RWPE2 (cell line): ENCODE data around the gene REN.
A peak's percentile ranks its signal among the peaks of the same experiment; 100 is the strongest.

Experiments
- ATAC-seq: fragments of 200-7000 bp; cut with Tn5 transposase; 3 replicates; pipeline ENCODE4 v1.9.1; 2021; ENCODE audit warnings: low read depth
- DNase-seq: peaks from one replicate; pipeline ENCODE4 v3.0.0-alpha.2; 2020; ENCODE audit warnings: low spot score
- H3K27ac ChIP-seq: fragments of 450-650 bp; 2 replicates; pipeline ENCODE4 v1.5.1; 2017; ENCODE audit warnings: mild to moderate bottlenecking; ENCODE audit not compliant: poor library complexity, severe bottlenecking
- H3K27me3 ChIP-seq: fragments of 250-450 bp; sonication (Bioruptor Pico); 2 replicates; pipeline ENCODE4 v1.5.1; 2021; ENCODE audit warnings: mild to moderate bottlenecking, moderate library complexity; ENCODE audit not compliant: insufficient read depth, poor library complexity, severe bottlenecking
- H3K36me3 ChIP-seq: fragments of 250-450 bp; sonication (Bioruptor Pico); 2 replicates; pipeline ENCODE4 v1.5.1; 2020; ENCODE audit warnings: low read depth, mild to moderate bottlenecking, moderate library complexity
- H3K4me1 ChIP-seq: fragments of 250-450 bp; sonication (Bioruptor Pico); 2 replicates; pipeline ENCODE4 v1.5.1; 2021; ENCODE audit warnings: mild to moderate bottlenecking, moderate library complexity; ENCODE audit not compliant: insufficient read depth, poor library complexity, severe bottlenecking
- H3K4me3 ChIP-seq: fragments of 250-450 bp; sonication (Bioruptor Pico); 2 replicates; pipeline ENCODE4 v1.5.1; 2021; ENCODE audit warnings: mild to moderate bottlenecking, moderate library complexity; ENCODE audit not compliant: severe bottlenecking
- H3K9me3 ChIP-seq: fragments of 250-450 bp; sonication (Bioruptor Pico); 2 replicates; pipeline ENCODE4 v1.5.1; 2021; ENCODE audit warnings: mild to moderate bottlenecking, moderate library complexity; ENCODE audit not compliant: severe bottlenecking
- CTCF ChIP-seq: fragments of 450-650 bp; IDR thresholded peaks from one replicate; pipeline ENCODE4 v1.5.1; 2017; ENCODE audit warnings: mild to moderate bottlenecking, moderate library complexity; ENCODE audit not compliant: poor library complexity, severe bottlenecking

The REN gene

GRCh38 chr1:204127597-204128242, 38.4 kb downstream of the REN start:
- H3K4me1 ChIP-seq: peaks cover 31% of the 10 kb centered on the region
- peak; percentile 99 for TF ChIP-seq CTCF
- no peaks in the 10 kb centered on the region for H3K27me3 ChIP-seq
- ATAC-seq (peak; percentile 30), DNase-seq (no peak)
- no peaks in the 10 kb centered on the region for H3K9me3 ChIP-seq
- peaks cover 20% of the 10 kb centered on the region for H3K36me3 ChIP-seq
- no peak overlapping the region for H3K4me3 ChIP-seq
- H3K27ac ChIP-seq: peak overlapping the region; percentile 83

GRCh38 chr1:204126956-204127355, 39.2 kb downstream of the REN start:
- H3K36me3 ChIP-seq: peaks cover 28% of the 10 kb centered on the region
- no peak for TF ChIP-seq CTCF
- DNase-seq: no peak
- no peak for ATAC-seq
- peaks cover 31% of the 10 kb centered on the region for H3K4me1 ChIP-seq
- H3K4me3 ChIP-seq: no peak overlapping the region
- H3K27me3 ChIP-seq: no peaks in the 10 kb centered on the region
- H3K9me3 ChIP-seq: no peaks in the 10 kb centered on the region
- no peak overlapping the region for H3K27ac ChIP-seq

- Histone ChIP-seq H3K27ac (no peak overlapping the region), H3K4me1 (peaks cover 26% of the 10 kb centered on the region), H3K4me3 (no peak overlapping the region), H3K27me3 (no peaks in the 10 kb centered on the region), H3K9me3 (no peaks in the 10 kb centered on the region), H3K36me3 (peaks cover 30% of the 10 kb centered on the region)
- no peak for TF ChIP-seq CTCF
- no peak for DNase-seq
- ATAC-seq: no peak
Observed at GRCh38 chr1:204126386-204126785, 39.8 kb downstream of the REN start.

GRCh38 chr1:204125759-204126351, 40.3 kb downstream of the REN start:
- Histone ChIP-seq H3K27me3 (no peaks in the 10 kb centered on the region), H3K4me1 (peaks cover 20% of the 10 kb centered on the region), H3K27ac (no peak overlapping the region), H3K36me3 (peaks cover 30% of the 10 kb centered on the region), H3K4me3 (no peak overlapping the region), H3K9me3 (no peaks in the 10 kb centered on the region)
- DNase-seq (no peak), ATAC-seq (no peak)
- no peak for TF ChIP-seq CTCF

- DNase-seq: no peak
- TF ChIP-seq CTCF: no peak
Observed at GRCh38 chr1:204124639-204125038, 41.5 kb downstream of the REN start.

More at GRCh38 chr1:204124639-204125038, 41.5 kb downstream of the REN start:
- Histone ChIP-seq H3K9me3 (no peaks in the 10 kb centered on the region), H3K4me1 (peaks cover 8% of the 10 kb centered on the region), H3K27ac (no peak overlapping the region), H3K4me3 (no peak overlapping the region), H3K27me3 (no peaks in the 10 kb centered on the region), H3K36me3 (peaks cover 34% of the 10 kb centered on the region)
- no peak for ATAC-seq
